ENCODE data around the gene NT5C1B.

The NT5C1B gene

GRCh38 chr2:18611604-18612003 is 22.2 kb upstream of the NT5C1B start:
- no peak for ATAC-seq
- TF ChIP-seq ZNF565 (CRISPR knock-in tag; conservative IDR thresholded peaks at IDR 0.05; ENCODE audit: low read depth) (no peak), TCF4 (CRISPR knock-in tag; IDR thresholded peaks at IDR 0.05; ENCODE audit: borderline replicate concordance) (no peak), PATZ1 (CRISPR knock-in tag; IDR thresholded peaks at IDR 0.05; ENCODE audit: borderline replicate concordance) (no peak), ARNTL (CRISPR knock-in tag; IDR thresholded peaks at IDR 0.05; ENCODE audit: borderline replicate concordance, low read depth) (no peak), CSDC2 (CRISPR knock-in tag; IDR thresholded peaks at IDR 0.05) (no peak), PPARA (CRISPR knock-in tag; IDR thresholded peaks at IDR 0.05; ENCODE audit: borderline replicate concordance) (no peak), BACH2 (CRISPR knock-in tag; IDR thresholded peaks at IDR 0.05; ENCODE audit: borderline replicate concordance) (no peak), POU6F1 (CRISPR knock-in tag; IDR thresholded peaks at IDR 0.05; ENCODE audit: borderline replicate concordance, low read depth) (no peak), ZC3H10 (CRISPR knock-in tag; IDR thresholded peaks at IDR 0.05) (no peak), TOX (CRISPR knock-in tag; IDR thresholded peaks at IDR 0.05; ENCODE audit: borderline replicate concordance) (no peak), RARB (CRISPR knock-in tag; IDR thresholded peaks at IDR 0.05) (no peak), GLIS3 (CRISPR knock-in tag; IDR thresholded peaks at IDR 0.05) (no peak), OSR1 (CRISPR knock-in tag; IDR thresholded peaks at IDR 0.05) (no peak), ISL1 (CRISPR knock-in tag; IDR thresholded peaks at IDR 0.05) (no peak), CREB5 (CRISPR knock-in tag; IDR thresholded peaks at IDR 0.05; ENCODE audit: low read depth) (no peak), TSHZ2 (CRISPR knock-in tag; IDR thresholded peaks at IDR 0.05) (no peak), ZNF70 (CRISPR knock-in tag; IDR thresholded peaks at IDR 0.05) (no peak)

- no peak for ATAC-seq
- no peak for TF ChIP-seq ARNTL (CRISPR knock-in tag; IDR thresholded peaks at IDR 0.05; ENCODE audit: borderline replicate concordance, low read depth)
- TF ChIP-seq PPARA (CRISPR knock-in tag; IDR thresholded peaks at IDR 0.05; ENCODE audit: borderline replicate concordance), result no peak
- TF ChIP-seq PATZ1 (CRISPR knock-in tag; IDR thresholded peaks at IDR 0.05; ENCODE audit: borderline replicate concordance), result no peak
- no peak for TF ChIP-seq CSRNP3 (CRISPR knock-in tag; IDR thresholded peaks at IDR 0.05)
- TF ChIP-seq ZFP3 (CRISPR knock-in tag; IDR thresholded peaks at IDR 0.05), result no peak
- no peak for TF ChIP-seq ISL1 (CRISPR knock-in tag; IDR thresholded peaks at IDR 0.05)
- no peak for TF ChIP-seq ZNF8 (CRISPR knock-in tag; IDR thresholded peaks at IDR 0.05)
- TF ChIP-seq ZFP30 (CRISPR knock-in tag; IDR thresholded peaks at IDR 0.05), result no peak
Measured at GRCh38 chr2:18611184-18611583, 21.8 kb upstream of the NT5C1B start.

Data from SK-N-SH treated with all-trans-retinoic acid at 6 μM for 48 hours (cell line).